GM13976 (cell line): ENCODE results near the gene CGA.

ENCODE experiments used
- DNase-seq: peaks from one replicate; pipeline ENCODE4 v3.0.0; 2012; ENCODE audit warnings: low spot score
- in situ Hi-C: fragments of 300-500 bp; cut with MboI; formaldehyde crosslinking; loops from one replicate; pipeline ENCODE4 v1.12.0; 2022; ENCODE audit warnings: low sequenced_read_pairs, mixed read lengths, inconsistent platforms; ENCODE audit not compliant: unreplicated experiment
- TF ChIP-seq, protein P1 (sequence below): IDR thresholded peaks from 2 replicates; pipeline ENCODE4 v1.5.1; 2012; ENCODE audit warnings: borderline replicate concordance, mild to moderate bottlenecking; ENCODE audit not compliant: insufficient read depth; ENCODE audit errors: extremely low read depth, missing control alignments, control extremely low read depth

Gene CGA

DNA sequence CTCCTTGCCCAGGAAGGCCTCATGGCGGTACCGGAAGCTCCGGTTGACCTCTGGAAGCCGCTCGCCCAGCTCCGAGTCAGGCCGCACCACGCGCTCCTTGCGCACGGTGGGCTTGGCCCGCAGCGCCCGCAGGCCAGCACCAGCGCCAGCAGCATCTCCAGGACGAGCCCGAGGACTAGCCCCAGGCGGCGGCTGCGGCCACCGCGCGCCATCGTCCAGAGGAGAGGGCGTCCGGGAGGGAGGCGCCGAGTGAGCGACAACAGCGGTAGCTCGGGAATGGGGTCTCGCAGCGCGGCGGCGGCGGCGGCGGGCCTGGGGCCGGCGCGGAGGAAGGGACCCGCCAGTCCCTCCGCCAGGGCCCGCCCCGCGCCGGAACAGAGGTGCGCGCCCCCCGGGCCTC lies 27.6 kb upstream of the CGA start:
- in situ Hi-C loops, result no loop called here
- TF ChIP-seq, protein P1, sequence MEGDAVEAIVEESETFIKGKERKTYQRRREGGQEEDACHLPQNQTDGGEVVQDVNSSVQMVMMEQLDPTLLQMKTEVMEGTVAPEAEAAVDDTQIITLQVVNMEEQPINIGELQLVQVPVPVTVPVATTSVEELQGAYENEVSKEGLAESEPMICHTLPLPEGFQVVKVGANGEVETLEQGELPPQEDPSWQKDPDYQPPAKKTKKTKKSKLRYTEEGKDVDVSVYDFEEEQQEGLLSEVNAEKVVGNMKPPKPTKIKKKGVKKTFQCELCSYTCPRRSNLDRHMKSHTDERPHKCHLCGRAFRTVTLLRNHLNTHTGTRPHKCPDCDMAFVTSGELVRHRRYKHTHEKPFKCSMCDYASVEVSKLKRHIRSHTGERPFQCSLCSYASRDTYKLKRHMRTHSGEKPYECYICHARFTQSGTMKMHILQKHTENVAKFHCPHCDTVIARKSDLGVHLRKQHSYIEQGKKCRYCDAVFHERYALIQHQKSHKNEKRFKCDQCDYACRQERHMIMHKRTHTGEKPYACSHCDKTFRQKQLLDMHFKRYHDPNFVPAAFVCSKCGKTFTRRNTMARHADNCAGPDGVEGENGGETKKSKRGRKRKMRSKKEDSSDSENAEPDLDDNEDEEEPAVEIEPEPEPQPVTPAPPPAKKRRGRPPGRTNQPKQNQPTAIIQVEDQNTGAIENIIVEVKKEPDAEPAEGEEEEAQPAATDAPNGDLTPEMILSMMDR, result no peak
- DNase-seq, result no peak

DNA sequence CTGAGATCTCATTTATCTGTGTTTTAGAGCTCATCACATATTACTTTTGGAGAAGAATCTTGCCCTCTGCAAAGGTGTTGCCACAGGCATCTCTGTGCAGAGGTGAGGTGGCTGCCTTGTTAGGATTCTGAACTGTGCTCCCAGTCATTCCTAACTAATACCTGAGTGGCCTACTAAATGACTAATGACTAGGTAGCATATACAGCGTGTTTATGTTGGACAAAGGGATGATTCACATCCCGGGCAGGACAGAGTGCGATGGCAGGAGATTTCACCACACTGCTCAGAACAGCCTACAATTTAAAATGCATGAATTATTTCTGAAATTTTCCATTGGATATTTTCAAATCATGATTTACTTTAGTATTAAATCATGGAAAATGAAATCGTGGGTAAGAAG lies 23.1 kb upstream of the CGA start:
- no peak for DNase-seq
- in situ Hi-C loops, result no loop called here
- TF ChIP-seq, protein P1, result no peak

DNA sequence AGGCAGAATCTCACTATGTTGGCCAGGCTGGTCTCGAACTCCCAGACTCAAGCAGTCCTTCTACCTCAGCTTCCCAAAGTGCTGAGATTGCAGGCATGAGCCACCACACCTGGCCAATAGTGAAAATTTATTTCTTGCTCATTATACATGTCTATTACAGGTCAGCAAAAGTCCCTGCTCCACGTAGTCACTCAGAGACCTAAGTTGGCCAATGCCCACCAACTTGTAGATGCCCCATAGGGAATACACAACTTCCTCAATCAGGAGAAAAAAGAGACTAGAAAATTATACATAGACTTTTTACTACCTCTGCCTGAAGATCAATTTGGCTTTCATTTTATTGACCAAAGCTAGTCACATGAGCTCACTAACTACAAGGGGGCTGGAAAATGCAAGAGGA lies 22.0 kb upstream of the CGA start:
- in situ Hi-C loops, result no loop called here
- TF ChIP-seq, protein P1, result no peak
- DNase-seq, result no peak

DNA sequence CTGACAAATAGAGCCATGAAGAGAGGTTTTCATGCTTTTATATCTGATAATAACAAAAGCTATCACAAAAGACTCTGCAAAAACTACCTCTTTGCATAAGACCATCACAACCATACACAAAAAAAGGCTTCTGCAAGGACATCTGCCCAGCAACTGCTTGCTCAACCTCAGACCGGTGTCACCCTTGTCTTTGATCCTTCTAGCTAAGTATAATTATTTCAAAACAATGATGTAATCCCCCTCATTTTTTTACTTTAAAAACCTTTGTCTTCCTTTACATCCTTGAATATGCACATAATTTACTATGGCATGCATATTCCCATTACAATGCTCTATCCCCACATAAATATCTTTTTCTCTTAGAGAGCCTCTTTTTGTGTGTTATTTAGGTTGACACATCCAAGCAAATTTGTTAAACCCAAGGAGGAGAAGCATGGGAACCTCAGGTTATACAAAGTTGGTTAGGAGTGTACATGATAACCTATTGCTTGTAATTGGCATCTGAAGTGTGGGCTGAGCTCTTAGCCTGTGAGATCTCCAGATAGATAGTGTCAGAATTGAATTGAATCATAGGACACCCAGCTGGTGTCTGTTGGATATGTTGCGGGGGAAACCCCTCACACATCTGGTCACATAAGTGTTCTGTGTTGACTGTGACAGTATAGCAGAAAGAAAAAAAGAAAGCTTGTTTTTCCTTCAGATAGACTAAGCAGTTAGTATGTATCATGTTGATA lies 20.7 kb upstream of the CGA start:
- DNase-seq, result peak; percentile 42
- in situ Hi-C loops, result no loop called here
- TF ChIP-seq, protein P1, result no peak

DNA sequence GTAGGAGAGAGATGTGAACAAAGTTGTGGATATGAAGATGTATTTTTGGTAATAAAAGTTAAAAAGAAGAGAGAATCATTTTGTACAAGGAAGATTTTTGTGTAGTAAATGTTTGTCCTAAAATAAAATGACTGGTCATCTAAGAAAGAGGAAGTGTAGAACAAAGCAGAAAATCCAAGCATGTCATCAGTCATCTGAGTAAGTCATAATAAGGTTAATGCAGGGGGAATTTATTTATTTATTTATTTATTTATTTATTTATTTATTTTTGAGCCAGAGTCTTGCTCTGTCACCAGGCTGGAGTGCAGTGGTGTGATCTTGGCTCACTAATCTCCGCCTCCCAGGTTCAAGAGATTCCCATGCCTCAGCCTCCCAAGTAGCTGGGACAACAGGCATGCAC lies 15.7 kb upstream of the CGA start:
- TF ChIP-seq, protein P1, result no peak
- no peak for DNase-seq
- in situ Hi-C loops, result no loop called here

DNA sequence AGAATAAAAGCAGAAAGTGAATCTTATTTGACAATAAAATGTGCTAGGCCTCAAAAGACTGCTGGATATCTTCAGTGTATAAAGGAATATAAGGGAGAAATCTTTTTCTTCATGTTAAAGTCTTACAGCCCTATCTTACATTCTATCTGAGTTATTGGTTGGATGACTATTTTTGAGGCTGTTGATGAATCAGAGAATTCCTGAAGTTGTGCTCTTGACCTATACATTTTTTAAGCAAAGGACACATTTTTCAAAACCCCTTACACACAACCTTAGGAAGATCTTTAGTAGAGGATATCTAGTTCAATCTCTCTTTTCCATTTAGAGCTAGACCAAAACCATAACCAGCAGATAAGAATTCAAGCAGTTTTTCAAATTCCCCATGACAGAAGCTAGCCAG lies 10.9 kb upstream of the CGA start:
- in situ Hi-C loops, result no loop called here
- TF ChIP-seq, protein P1, result no peak
- no peak for DNase-seq
